IPS-20b (cell line): ENCODE measurements around the gene NANOS1.

ENCODE experiments used
- H3K27ac ChIP-seq: one replicate; pipeline ENCODE4 v1.5.1; 2013; ENCODE audit warnings: low read length
- H3K27me3 ChIP-seq: 2 replicates; pipeline ENCODE4 v1.6.1; 2013; ENCODE audit warnings: mild to moderate bottlenecking, low read length, inconsistent platforms; ENCODE audit not compliant: insufficient read depth
- H3K36me3 ChIP-seq: 2 replicates; pipeline ENCODE4 v1.6.1; 2013; ENCODE audit warnings: low read depth, mild to moderate bottlenecking, inconsistent platforms, low read length, moderate library complexity; ENCODE audit not compliant: insufficient read depth
- H3K4me1 ChIP-seq: 2 replicates; pipeline ENCODE4 v1.6.1; 2013; ENCODE audit warnings: mild to moderate bottlenecking, control low read depth, inconsistent platforms, low read length, moderate library complexity; ENCODE audit not compliant: insufficient read depth
- H3K4me3 ChIP-seq: 2 replicates; pipeline ENCODE4 v1.5.1; 2013; ENCODE audit warnings: mild to moderate bottlenecking, low read length, inconsistent platforms
- H3K9ac ChIP-seq: 2 replicates; pipeline ENCODE4 v1.6.1; 2013; ENCODE audit warnings: low read depth, mild to moderate bottlenecking, inconsistent platforms, low read length, moderate library complexity
- H3K9me3 ChIP-seq: 2 replicates; pipeline ENCODE4 v1.6.1; 2013; ENCODE audit warnings: mild to moderate bottlenecking, low read depth, low read length, inconsistent platforms; ENCODE audit not compliant: insufficient read depth

NANOS1 gene

GRCh38 chr10:119042169-119042568 lies 12.7 kb downstream of the NANOS1 start:
- H3K9me3 ChIP-seq: no peaks in the 10 kb centered on the region
- H3K36me3 ChIP-seq: peaks cover 100% of the 10 kb centered on the region
- no peaks in the 10 kb centered on the region for H3K27me3 ChIP-seq
- H3K27ac ChIP-seq: no peak overlapping the region
- no peaks in the 10 kb centered on the region for H3K4me1 ChIP-seq
- no peak overlapping the region for H3K4me3 ChIP-seq
- H3K9ac ChIP-seq: no peak overlapping the region

- no peaks in the 10 kb centered on the region for H3K27me3 ChIP-seq
- no peaks in the 10 kb centered on the region for H3K4me1 ChIP-seq
- H3K9ac ChIP-seq: no peak overlapping the region
- H3K9me3 ChIP-seq: no peaks in the 10 kb centered on the region
- H3K4me3 ChIP-seq: no peak overlapping the region
- H3K36me3 ChIP-seq: peaks cover 100% of the 10 kb centered on the region
- H3K27ac ChIP-seq: no peak overlapping the region
These were observed 16.0 kb downstream of the NANOS1 start for GRCh38 chr10:119045561-119045960.

GRCh38 chr10:119049361-119049760 lies 19.8 kb downstream of the NANOS1 start:
- Histone ChIP-seq H3K4me3 (no peak overlapping the region), H3K27ac (no peak overlapping the region), H3K9me3 (no peaks in the 10 kb centered on the region), H3K27me3 (no peaks in the 10 kb centered on the region), H3K9ac (no peak overlapping the region), H3K4me1 (no peaks in the 10 kb centered on the region), H3K36me3 (peaks cover 100% of the 10 kb centered on the region)

- H3K27me3 ChIP-seq: no peaks in the 10 kb centered on the region
- no peaks in the 10 kb centered on the region for H3K4me1 ChIP-seq
- no peak overlapping the region for H3K9ac ChIP-seq
- no peaks in the 10 kb centered on the region for H3K9me3 ChIP-seq
- H3K36me3 ChIP-seq: peaks cover 100% of the 10 kb centered on the region
- no peak overlapping the region for H3K27ac ChIP-seq
- no peak overlapping the region for H3K4me3 ChIP-seq
These were observed 20.3 kb downstream of the NANOS1 start for GRCh38 chr10:119049777-119050176.

- H3K9ac ChIP-seq: no peak overlapping the region
- H3K27me3 ChIP-seq: no peaks in the 10 kb centered on the region
- no peaks in the 10 kb centered on the region for H3K9me3 ChIP-seq
- H3K4me1 ChIP-seq: no peaks in the 10 kb centered on the region
- H3K4me3 ChIP-seq: no peak overlapping the region
- peaks cover 100% of the 10 kb centered on the region for H3K36me3 ChIP-seq
- no peak overlapping the region for H3K27ac ChIP-seq
These were observed 22.3 kb downstream of the NANOS1 start for GRCh38 chr10:119051775-119052174.

- no peak overlapping the region for H3K4me3 ChIP-seq
- no peaks in the 10 kb centered on the region for H3K4me1 ChIP-seq
- H3K9ac ChIP-seq: no peak overlapping the region
- H3K9me3 ChIP-seq: no peaks in the 10 kb centered on the region
- H3K27me3 ChIP-seq: no peaks in the 10 kb centered on the region
- H3K36me3 ChIP-seq: peaks cover 100% of the 10 kb centered on the region
- H3K27ac ChIP-seq: no peak overlapping the region
These were observed 26.0 kb downstream of the NANOS1 start for GRCh38 chr10:119055472-119055871.

GRCh38 chr10:119058010-119058409 lies 28.5 kb downstream of the NANOS1 start:
- no peak overlapping the region for H3K4me3 ChIP-seq
- no peak overlapping the region for H3K9ac ChIP-seq
- no peaks in the 10 kb centered on the region for H3K9me3 ChIP-seq
- peaks cover 100% of the 10 kb centered on the region for H3K36me3 ChIP-seq
- H3K27me3 ChIP-seq: no peaks in the 10 kb centered on the region
- H3K4me1 ChIP-seq: no peaks in the 10 kb centered on the region
- no peak overlapping the region for H3K27ac ChIP-seq

- Histone ChIP-seq H3K27me3 (no peaks in the 10 kb centered on the region), H3K4me3 (no peak overlapping the region), H3K9ac (no peak overlapping the region), H3K36me3 (peaks cover 100% of the 10 kb centered on the region), H3K27ac (no peak overlapping the region), H3K4me1 (no peaks in the 10 kb centered on the region), H3K9me3 (no peaks in the 10 kb centered on the region)
These were observed 30.0 kb downstream of the NANOS1 start for GRCh38 chr10:119059557-119059956.

- Histone ChIP-seq H3K4me3 (no peak overlapping the region), H3K4me1 (no peaks in the 10 kb centered on the region)
These were observed 30.6 kb downstream of the NANOS1 start for GRCh38 chr10:119060107-119060506.

GRCh38 chr10:119061352-119061751 lies 31.8 kb downstream of the NANOS1 start:
- peaks cover 100% of the 10 kb centered on the region for H3K36me3 ChIP-seq
- no peak overlapping the region for H3K4me3 ChIP-seq
- no peaks in the 10 kb centered on the region for H3K9me3 ChIP-seq
- no peak overlapping the region for H3K9ac ChIP-seq
- H3K4me1 ChIP-seq: no peaks in the 10 kb centered on the region
- H3K27me3 ChIP-seq: no peaks in the 10 kb centered on the region
- no peak overlapping the region for H3K27ac ChIP-seq

More at GRCh38 chr10:119060107-119060506, 30.6 kb downstream of the NANOS1 start:
- no peak overlapping the region for H3K27ac ChIP-seq
- no peaks in the 10 kb centered on the region for H3K9me3 ChIP-seq
- H3K27me3 ChIP-seq: no peaks in the 10 kb centered on the region
- no peak overlapping the region for H3K9ac ChIP-seq
- peaks cover 100% of the 10 kb centered on the region for H3K36me3 ChIP-seq

- Histone ChIP-seq H3K9ac (no peak overlapping the region), H3K27me3 (no peaks in the 10 kb centered on the region), H3K9me3 (no peaks in the 10 kb centered on the region), H3K27ac (no peak overlapping the region), H3K4me1 (no peaks in the 10 kb centered on the region), H3K36me3 (peaks cover 100% of the 10 kb centered on the region), H3K4me3 (no peak overlapping the region)
These were observed 32.4 kb downstream of the NANOS1 start for GRCh38 chr10:119061926-119062325.

- Histone ChIP-seq H3K9me3 (no peaks in the 10 kb centered on the region), H3K27ac (no peak overlapping the region), H3K4me3 (no peak overlapping the region), H3K36me3 (peaks cover 94% of the 10 kb centered on the region), H3K27me3 (no peaks in the 10 kb centered on the region), H3K4me1 (no peaks in the 10 kb centered on the region), H3K9ac (no peak overlapping the region)
These were observed 41.1 kb downstream of the NANOS1 start for GRCh38 chr10:119070395-119071165.
